Natural killer cell (primary cell): ENCODE results near the gene FBXO33. TPM values are rescaled to one million over a fixed set of nuclear protein-coding genes. Genes with fewer than 3 reads are reported as not detected.

ENCODE experiments used
- ATAC-seq, 3 donors: fragments of 150-1000 bp in 2 of 3; fragments of 200-7000 bp in 1 of 3; cut with Tn5 transposase; 1 replicate in 1 of 3; 2 replicates in 2 of 3; pipeline ENCODE4 v1.10.0; 2021; ENCODE audit warnings: mild to moderate bottlenecking in 2 of 3, moderate library complexity in 2 of 3
- DNase-seq, 2 donors: peaks; one replicate each; pipeline versions ENCODE4 v3.0.0 to v3.0.0-alpha.2; 2013 to 2021; ENCODE audit warnings: mixed read lengths in 1 of 2
- H3K27ac ChIP-seq: one replicate; pipeline ENCODE4 v1.5.1; 2013; ENCODE audit warnings: mild to moderate bottlenecking, low read length
- H3K27me3 ChIP-seq: one replicate; pipeline ENCODE4 v1.6.1; 2013; ENCODE audit warnings: low read length; ENCODE audit not compliant: control insufficient read depth, insufficient read depth
- H3K36me3 ChIP-seq: one replicate; pipeline ENCODE4 v1.6.1; 2013; ENCODE audit warnings: low read length; ENCODE audit not compliant: control insufficient read depth, insufficient read depth
- H3K4me1 ChIP-seq: one replicate; pipeline ENCODE4 v1.6.1; 2013; ENCODE audit warnings: low read length; ENCODE audit not compliant: control insufficient read depth, insufficient read depth
- H3K4me3 ChIP-seq: one replicate; pipeline ENCODE4 v1.5.1; 2013; ENCODE audit warnings: low read length
- H3K9me3 ChIP-seq: one replicate; pipeline ENCODE4 v1.6.1; 2013; ENCODE audit warnings: low read length; ENCODE audit not compliant: control insufficient read depth, insufficient read depth
- H3K27ac Mint-ChIP-seq, 2 donors: one replicate each; pipeline ENCODE4 v1.8.0; 2022; ENCODE audit warnings: mild to moderate bottlenecking in 2 of 2, mixed read lengths in 2 of 2, moderate library complexity in 1 of 2
- H3K27me3 Mint-ChIP-seq, 2 donors: one replicate each; pipeline ENCODE4 v1.8.0; 2022; ENCODE audit warnings: low read depth in 2 of 2, mixed read lengths in 2 of 2
- H3K36me3 Mint-ChIP-seq: one replicate; pipeline ENCODE4 v1.8.0; 2022; ENCODE audit warnings: mixed read lengths
- H3K4me1 Mint-ChIP-seq, 2 donors: one replicate each; pipeline ENCODE4 v1.8.0; 2022; ENCODE audit warnings: mixed read lengths in 2 of 2
- H3K4me3 Mint-ChIP-seq: one replicate; pipeline ENCODE4 v1.8.0; 2022; ENCODE audit warnings: mild to moderate bottlenecking, moderate library complexity, mixed read lengths
- H3K9me3 Mint-ChIP-seq, 2 donors: one replicate each; pipeline ENCODE4 v1.8.0; 2022; ENCODE audit warnings: mixed read lengths in 2 of 2
- CTCF ChIP-seq: fragments of 200-600 bp; IDR thresholded peaks from one replicate; pipeline ENCODE4 v1.8.0; 2022; ENCODE audit warnings: antibody characterized with exemption
- WGBS: methylation state at CpG from one replicate; pipeline ENCODE4 v1.1.7; 2013; ENCODE audit warnings: missing lambda C conversion rate; ENCODE audit not compliant: insufficient coverage; 5-methylcytosine and 5-hydroxymethylcytosine counted together
- intact Hi-C: fragments of 100-400 bp; cut with micrococcal nuclease; formaldehyde crosslinking; loops from one replicate; pipeline ENCODE4 v1.14.2; 2022
- total RNA-seq, 4 donors: library from RNA; stranded (reverse); fragments of 120-200 nt in 1 of 4; gene quantifications; one replicate each; pipeline versions ENCODE4 v1.2.3 to v1.2.4, GENCODE V29; 2013 to 2022

The FBXO33 gene
- total RNA-seq, 3 donors from 2014 or later (not counting 1 experiment from before 2014, with no cell fraction given), result 45.7 to 54.1 (median 50.2) TPM

- 100% methylated on average over 1 of the region's 2 CpGs for WGBS
These were observed 15.2 kb downstream of the FBXO33 start for GRCh38 chr14:39417014-39417413.

GRCh38 chr14:39416072-39416471 lies 16.2 kb downstream of the FBXO33 start:
- no peak overlapping the region for H3K4me3 Mint-ChIP-seq
- H3K4me1 Mint-ChIP-seq, result peaks cover 29 to 37% of the 10 kb centered on the region in 2 donors
- peaks cover 15% of the 10 kb centered on the region for H3K36me3 Mint-ChIP-seq

More at GRCh38 chr14:39417014-39417413, 15.2 kb downstream of the FBXO33 start:
- no peaks in the 10 kb centered on the region for H3K27me3 ChIP-seq
- no peaks in the 10 kb centered on the region for H3K4me1 ChIP-seq
- H3K9me3 ChIP-seq, result peaks cover 7% of the 10 kb centered on the region
- H3K4me3 ChIP-seq, result no peak overlapping the region
- H3K4me3 Mint-ChIP-seq, result no peak overlapping the region
- peaks cover 38 to 43% of the 10 kb centered on the region in 2 donors for H3K4me1 Mint-ChIP-seq
- no peaks in the 10 kb centered on the region for H3K36me3 ChIP-seq
- DNase-seq (no peak), ATAC-seq (no peak)
- TF ChIP-seq CTCF, result no peak
- H3K27ac ChIP-seq, result no peak overlapping the region
- H3K27ac Mint-ChIP-seq, result no peak overlapping the region
- peaks cover 3 to 17% of the 10 kb centered on the region in 2 donors for H3K9me3 Mint-ChIP-seq
- peaks cover 15% of the 10 kb centered on the region for H3K36me3 Mint-ChIP-seq
- no peaks in the 10 kb centered on the region for H3K27me3 Mint-ChIP-seq
- intact Hi-C loops, result no loop called here

GRCh38 chr14:39406560-39406959 lies 25.7 kb downstream of the FBXO33 start:
- no peaks in the 10 kb centered on the region for H3K9me3 ChIP-seq
- 100% methylated on average over 2 of the region's 3 CpGs for WGBS
- peaks cover 0 to 2% of the 10 kb centered on the region in 2 donors for H3K9me3 Mint-ChIP-seq
- H3K36me3 Mint-ChIP-seq, result no peaks in the 10 kb centered on the region
- peaks cover 3% of the 10 kb centered on the region for H3K4me1 ChIP-seq
- H3K27me3 ChIP-seq, result no peaks in the 10 kb centered on the region
- DNase-seq (no peak), ATAC-seq (no peak)
- intact Hi-C loops, result no loop called here
- no peak overlapping the region for H3K27ac ChIP-seq
- TF ChIP-seq CTCF, result no peak
- H3K36me3 ChIP-seq, result no peaks in the 10 kb centered on the region
- no peaks in the 10 kb centered on the region for H3K27me3 Mint-ChIP-seq
- no peak overlapping the region for H3K4me3 Mint-ChIP-seq
- H3K4me3 ChIP-seq, result no peak overlapping the region
- peaks cover 50 to 54% of the 10 kb centered on the region in 2 donors for H3K4me1 Mint-ChIP-seq
- H3K27ac Mint-ChIP-seq, result peak overlapping the region; percentile 17 to 22

More at GRCh38 chr14:39416072-39416471, 16.2 kb downstream of the FBXO33 start:
- no peaks in the 10 kb centered on the region for H3K27me3 Mint-ChIP-seq
- H3K27ac Mint-ChIP-seq, result no peak overlapping the region
- no peak overlapping the region for H3K27ac ChIP-seq
- intact Hi-C loops, result no loop called here
- ATAC-seq (no peak), DNase-seq (no peak)
- no peaks in the 10 kb centered on the region for H3K27me3 ChIP-seq
- peaks cover 7% of the 10 kb centered on the region for H3K9me3 ChIP-seq
- H3K4me3 ChIP-seq, result no peak overlapping the region
- no peaks in the 10 kb centered on the region for H3K4me1 ChIP-seq
- peaks cover 3 to 18% of the 10 kb centered on the region in 2 donors for H3K9me3 Mint-ChIP-seq
- no peak for TF ChIP-seq CTCF
- no CpG with 5 or more reads among the region's 1 CpG for WGBS
- no peaks in the 10 kb centered on the region for H3K36me3 ChIP-seq

DNA sequence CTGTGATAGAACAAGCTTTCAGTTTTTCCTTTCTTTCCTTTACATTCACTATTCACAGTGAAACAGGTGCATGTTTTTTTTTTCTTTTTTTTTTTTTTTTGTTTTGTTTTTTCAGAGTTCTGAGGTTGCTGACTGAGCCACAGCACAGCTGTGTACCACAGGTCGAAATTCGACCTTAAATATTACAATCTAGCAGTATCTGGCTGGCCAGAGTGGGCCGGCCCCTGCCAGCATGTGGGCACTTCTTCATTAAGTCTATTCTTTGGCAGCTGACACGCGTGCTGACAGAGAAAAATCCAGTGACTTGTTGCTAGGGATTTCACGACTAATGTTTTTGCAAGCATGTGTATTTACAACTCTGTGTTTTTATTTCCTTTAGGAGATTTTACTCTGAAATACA lies 33.9 kb downstream of the FBXO33 start:
- DNase-seq, result no peak
- no peak for ATAC-seq
- no peaks in the 10 kb centered on the region for H3K9me3 Mint-ChIP-seq
- peaks cover 38% of the 10 kb centered on the region for H3K36me3 ChIP-seq
- no peak overlapping the region for H3K27ac Mint-ChIP-seq
- no peaks in the 10 kb centered on the region for H3K27me3 ChIP-seq
- H3K4me1 Mint-ChIP-seq, result peaks cover 12 to 15% of the 10 kb centered on the region in 2 donors
- no peaks in the 10 kb centered on the region for H3K4me1 ChIP-seq
- intact Hi-C loops, result no loop called here
- no peak overlapping the region for H3K27ac ChIP-seq
- no peak overlapping the region for H3K4me3 Mint-ChIP-seq
- TF ChIP-seq CTCF, result no peak
- H3K9me3 ChIP-seq, result no peaks in the 10 kb centered on the region
- WGBS, result 94% methylated on average over 5 of the region's 6 CpGs
- no peak overlapping the region for H3K4me3 ChIP-seq
- no peaks in the 10 kb centered on the region for H3K36me3 Mint-ChIP-seq
- no peaks in the 10 kb centered on the region for H3K27me3 Mint-ChIP-seq
